Glutamatergic neuron (in vitro differentiated cells): ENCODE data around the gene FAS. TPM values are rescaled to one million over a fixed set of nuclear protein-coding genes. Genes with fewer than 3 reads are reported as not detected.

ENCODE experiments used
- DNase-seq: peaks from one replicate; pipeline ENCODE4 v3.0.0; 2022
- H3K27ac Mint-ChIP-seq: one replicate; pipeline ENCODE4 v1.8.0; 2020; ENCODE audit warnings: mild to moderate bottlenecking, mixed read lengths, inconsistent platforms; ENCODE audit not compliant: unreplicated experiment
- H3K27me3 Mint-ChIP-seq: one replicate; pipeline ENCODE4 v1.8.0; 2020; ENCODE audit warnings: mild to moderate bottlenecking, moderate library complexity, mixed read lengths, inconsistent platforms; ENCODE audit not compliant: unreplicated experiment
- H3K36me3 Mint-ChIP-seq: one replicate; pipeline ENCODE4 v1.8.0; 2020; ENCODE audit warnings: mild to moderate bottlenecking, mixed read lengths, inconsistent platforms; ENCODE audit not compliant: unreplicated experiment
- H3K4me1 Mint-ChIP-seq: one replicate; pipeline ENCODE4 v1.8.0; 2020; ENCODE audit warnings: mild to moderate bottlenecking, low read depth, mixed read lengths, inconsistent platforms; ENCODE audit not compliant: unreplicated experiment
- H3K4me3 Mint-ChIP-seq: one replicate; pipeline ENCODE4 v1.8.0; 2020; ENCODE audit warnings: mild to moderate bottlenecking, mixed read lengths, inconsistent platforms; ENCODE audit not compliant: unreplicated experiment
- H3K9me3 Mint-ChIP-seq: one replicate; pipeline ENCODE4 v1.8.0; 2020; ENCODE audit warnings: mild to moderate bottlenecking, moderate library complexity, mixed read lengths, inconsistent platforms; ENCODE audit not compliant: unreplicated experiment
- CTCF ChIP-seq: fragments of 200-600 bp; sonication (generic); IDR thresholded peaks from one replicate; pipeline ENCODE4 v1.5.0; 2021; ENCODE audit not compliant: partially characterized antibody, unreplicated experiment
- microRNA-seq: library from miRNA; unstranded; fragments of <30 nt; microRNA quantifications from one replicate; pipeline ENCODE4, GENCODE V29; 2020; ENCODE audit not compliant: unreplicated experiment
- total RNA-seq: library from RNA; stranded (reverse); fragmentation: NEBNext Ultra II Directional; extraction: Animal tissue kit (Norgen Biotek cat#: 25700); gene quantifications from one replicate; pipeline ENCODE4 v1.2.1, GENCODE V29; 2021; ENCODE audit not compliant: unreplicated experiment

FAS gene
- total RNA-seq, 1 donor from 2014 or later: 0.69 TPM

- Mint-ChIP-seq H3K36me3 (no peaks in the 10 kb centered on the region), H3K4me3 (no peak overlapping the region), H3K27me3 (no peaks in the 10 kb centered on the region), H3K4me1 (peaks cover 5% of the 10 kb centered on the region), H3K27ac (peak overlapping the region; percentile 57), H3K9me3 (no peaks in the 10 kb centered on the region)
- TF ChIP-seq CTCF: no peak
- DNase-seq: no peak
These were observed 64.6 kb downstream of the FAS start for GRCh38 chr10:89055159-89055558.

GRCh38 chr10:89062861-89063260 lies 72.3 kb downstream of the FAS start:
- H3K27ac Mint-ChIP-seq: no peak overlapping the region
- no peak for TF ChIP-seq CTCF
- no peaks in the 10 kb centered on the region for H3K4me1 Mint-ChIP-seq
- H3K4me3 Mint-ChIP-seq: no peak overlapping the region
- no peak for DNase-seq
- H3K36me3 Mint-ChIP-seq: no peaks in the 10 kb centered on the region
- H3K9me3 Mint-ChIP-seq: no peaks in the 10 kb centered on the region
- no peaks in the 10 kb centered on the region for H3K27me3 Mint-ChIP-seq

- no peaks in the 10 kb centered on the region for H3K9me3 Mint-ChIP-seq
- TF ChIP-seq CTCF: no peak
- no peaks in the 10 kb centered on the region for H3K4me1 Mint-ChIP-seq
- no peaks in the 10 kb centered on the region for H3K36me3 Mint-ChIP-seq
- H3K4me3 Mint-ChIP-seq: no peak overlapping the region
- no peak overlapping the region for H3K27ac Mint-ChIP-seq
- DNase-seq: no peak
- no peaks in the 10 kb centered on the region for H3K27me3 Mint-ChIP-seq
These were observed 72.9 kb downstream of the FAS start for GRCh38 chr10:89063465-89063864.

GRCh38 chr10:89064748-89065147 lies 74.2 kb downstream of the FAS start:
- no peak overlapping the region for H3K4me3 Mint-ChIP-seq
- no peak overlapping the region for H3K27ac Mint-ChIP-seq
- no peaks in the 10 kb centered on the region for H3K27me3 Mint-ChIP-seq
- DNase-seq: no peak
- H3K4me1 Mint-ChIP-seq: no peaks in the 10 kb centered on the region
- H3K9me3 Mint-ChIP-seq: no peaks in the 10 kb centered on the region
- no peak for TF ChIP-seq CTCF
- H3K36me3 Mint-ChIP-seq: no peaks in the 10 kb centered on the region

Small RNA genes lying within 50 kb of the gene (microRNA-seq; reads per million reads assigned to microRNA genes)
- gene MIR4679-1 (not detected), gene MIR4679-2 (not detected)

Other genes starting within 250 kb of the FAS start
- not detected for gene LIPN, start 230.8 kb upstream of the FAS start, total RNA-seq
- gene LIPM, start 188.1 kb upstream of the FAS start, total RNA-seq: not detected
- gene ANKRD22, start 139.0 kb upstream of the FAS start, total RNA-seq: not detected
- 4.4 TPM for gene STAMBPL1, start 110.6 kb upstream of the FAS start, total RNA-seq
- 4.3 TPM for gene ACTA2, start 38.0 kb upstream of the FAS start, total RNA-seq
- 0.25 TPM for gene CH25H, start 216.5 kb downstream of the FAS start, total RNA-seq